Liver (tissue), 3 donors: ENCODE data around the gene GPR32.

Source experiments
- FOXA1 ChIP-seq: IDR thresholded peaks from 2 replicates; pipeline ENCODE4 v1.6.1; 2016; ENCODE audit warnings: antibody characterized with exemption
- GABPA ChIP-seq, 2 donors: IDR thresholded peaks in 1 of 2; conservative IDR thresholded peaks in 1 of 2; 2 replicates each; pipeline ENCODE4 v1.6.1; 2016; ENCODE audit warnings: antibody characterized with exemption in 2 of 2, mild to moderate bottlenecking in 1 of 2, moderate library complexity in 1 of 2
- HNF4G ChIP-seq: IDR thresholded peaks from 2 replicates; pipeline ENCODE4 v1.6.1; 2016; ENCODE audit warnings: antibody characterized with exemption
- JUND ChIP-seq, 2 donors: IDR thresholded peaks; 2 replicates each; pipeline ENCODE4 v1.6.1; 2016; ENCODE audit warnings: antibody characterized with exemption in 2 of 2
- NR2F2 ChIP-seq: IDR thresholded peaks from 2 replicates; pipeline ENCODE4 v1.6.1; 2016; ENCODE audit warnings: antibody characterized with exemption
- SP1 ChIP-seq: IDR thresholded peaks from 2 replicates; pipeline ENCODE4 v1.6.1; 2018; ENCODE audit warnings: antibody characterized with exemption, mild to moderate bottlenecking
- TAF1 ChIP-seq: conservative IDR thresholded peaks from 2 replicates; pipeline ENCODE4 v1.6.1; 2016; ENCODE audit warnings: antibody characterized with exemption, mild to moderate bottlenecking
- YY1 ChIP-seq: IDR thresholded peaks from 2 replicates; pipeline ENCODE4 v1.6.1; 2016; ENCODE audit warnings: antibody characterized with exemption, mild to moderate bottlenecking
- TF ChIP-seq, protein P1 (sequence below): fragments of 150-350 bp; IDR thresholded peaks from 2 replicates; pipeline ENCODE4 v1.5.1; 2017; ENCODE audit warnings: improper control_type of control experiment, low read depth, low read length; ENCODE audit not compliant: missing input control
- TF ChIP-seq, protein P2 (sequence below): IDR thresholded peaks from 2 replicates; pipeline ENCODE4 v1.6.1; 2016; ENCODE audit warnings: antibody characterized with exemption, mild to moderate bottlenecking
- TF ChIP-seq, protein P3 (sequence below): IDR thresholded peaks from 2 replicates; pipeline ENCODE4 v1.6.1; 2016; ENCODE audit warnings: antibody characterized with exemption
- donor health status: healthy.
- donor health status: healthy.

DNA sequence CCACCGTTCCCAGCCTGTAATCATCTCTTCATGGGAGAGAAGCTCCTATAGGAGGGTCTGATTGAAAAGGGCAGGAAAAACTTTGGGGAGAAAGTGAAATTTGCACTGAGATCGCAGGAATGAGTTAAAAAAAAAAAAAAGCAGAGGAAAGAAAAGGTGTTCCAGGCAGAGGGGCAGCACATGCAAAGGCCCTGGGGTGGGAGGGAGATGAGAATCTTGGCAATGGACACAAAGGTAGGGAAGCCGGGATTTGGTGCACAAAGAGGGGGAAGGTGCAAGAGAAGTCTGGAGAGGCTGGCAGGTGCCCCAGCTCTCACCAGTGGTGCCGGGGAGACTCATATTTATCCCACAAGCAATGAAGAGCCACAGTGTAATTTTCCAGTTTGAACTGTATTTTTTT is 16.4 kb upstream of the GPR32 start:
- no peak for TF ChIP-seq TAF1
- TF ChIP-seq, protein P1, sequence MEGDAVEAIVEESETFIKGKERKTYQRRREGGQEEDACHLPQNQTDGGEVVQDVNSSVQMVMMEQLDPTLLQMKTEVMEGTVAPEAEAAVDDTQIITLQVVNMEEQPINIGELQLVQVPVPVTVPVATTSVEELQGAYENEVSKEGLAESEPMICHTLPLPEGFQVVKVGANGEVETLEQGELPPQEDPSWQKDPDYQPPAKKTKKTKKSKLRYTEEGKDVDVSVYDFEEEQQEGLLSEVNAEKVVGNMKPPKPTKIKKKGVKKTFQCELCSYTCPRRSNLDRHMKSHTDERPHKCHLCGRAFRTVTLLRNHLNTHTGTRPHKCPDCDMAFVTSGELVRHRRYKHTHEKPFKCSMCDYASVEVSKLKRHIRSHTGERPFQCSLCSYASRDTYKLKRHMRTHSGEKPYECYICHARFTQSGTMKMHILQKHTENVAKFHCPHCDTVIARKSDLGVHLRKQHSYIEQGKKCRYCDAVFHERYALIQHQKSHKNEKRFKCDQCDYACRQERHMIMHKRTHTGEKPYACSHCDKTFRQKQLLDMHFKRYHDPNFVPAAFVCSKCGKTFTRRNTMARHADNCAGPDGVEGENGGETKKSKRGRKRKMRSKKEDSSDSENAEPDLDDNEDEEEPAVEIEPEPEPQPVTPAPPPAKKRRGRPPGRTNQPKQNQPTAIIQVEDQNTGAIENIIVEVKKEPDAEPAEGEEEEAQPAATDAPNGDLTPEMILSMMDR: no peak
- TF ChIP-seq FOXA1: no peak
- TF ChIP-seq JUND (IDR thresholded peaks at IDR 0.05): no peak
- TF ChIP-seq YY1: no peak
- TF ChIP-seq HNF4G: no peak
- TF ChIP-seq, protein P2, sequence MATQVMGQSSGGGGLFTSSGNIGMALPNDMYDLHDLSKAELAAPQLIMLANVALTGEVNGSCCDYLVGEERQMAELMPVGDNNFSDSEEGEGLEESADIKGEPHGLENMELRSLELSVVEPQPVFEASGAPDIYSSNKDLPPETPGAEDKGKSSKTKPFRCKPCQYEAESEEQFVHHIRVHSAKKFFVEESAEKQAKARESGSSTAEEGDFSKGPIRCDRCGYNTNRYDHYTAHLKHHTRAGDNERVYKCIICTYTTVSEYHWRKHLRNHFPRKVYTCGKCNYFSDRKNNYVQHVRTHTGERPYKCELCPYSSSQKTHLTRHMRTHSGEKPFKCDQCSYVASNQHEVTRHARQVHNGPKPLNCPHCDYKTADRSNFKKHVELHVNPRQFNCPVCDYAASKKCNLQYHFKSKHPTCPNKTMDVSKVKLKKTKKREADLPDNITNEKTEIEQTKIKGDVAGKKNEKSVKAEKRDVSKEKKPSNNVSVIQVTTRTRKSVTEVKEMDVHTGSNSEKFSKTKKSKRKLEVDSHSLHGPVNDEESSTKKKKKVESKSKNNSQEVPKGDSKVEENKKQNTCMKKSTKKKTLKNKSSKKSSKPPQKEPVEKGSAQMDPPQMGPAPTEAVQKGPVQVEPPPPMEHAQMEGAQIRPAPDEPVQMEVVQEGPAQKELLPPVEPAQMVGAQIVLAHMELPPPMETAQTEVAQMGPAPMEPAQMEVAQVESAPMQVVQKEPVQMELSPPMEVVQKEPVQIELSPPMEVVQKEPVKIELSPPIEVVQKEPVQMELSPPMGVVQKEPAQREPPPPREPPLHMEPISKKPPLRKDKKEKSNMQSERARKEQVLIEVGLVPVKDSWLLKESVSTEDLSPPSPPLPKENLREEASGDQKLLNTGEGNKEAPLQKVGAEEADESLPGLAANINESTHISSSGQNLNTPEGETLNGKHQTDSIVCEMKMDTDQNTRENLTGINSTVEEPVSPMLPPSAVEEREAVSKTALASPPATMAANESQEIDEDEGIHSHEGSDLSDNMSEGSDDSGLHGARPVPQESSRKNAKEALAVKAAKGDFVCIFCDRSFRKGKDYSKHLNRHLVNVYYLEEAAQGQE: no peak
- TF ChIP-seq, protein P3, sequence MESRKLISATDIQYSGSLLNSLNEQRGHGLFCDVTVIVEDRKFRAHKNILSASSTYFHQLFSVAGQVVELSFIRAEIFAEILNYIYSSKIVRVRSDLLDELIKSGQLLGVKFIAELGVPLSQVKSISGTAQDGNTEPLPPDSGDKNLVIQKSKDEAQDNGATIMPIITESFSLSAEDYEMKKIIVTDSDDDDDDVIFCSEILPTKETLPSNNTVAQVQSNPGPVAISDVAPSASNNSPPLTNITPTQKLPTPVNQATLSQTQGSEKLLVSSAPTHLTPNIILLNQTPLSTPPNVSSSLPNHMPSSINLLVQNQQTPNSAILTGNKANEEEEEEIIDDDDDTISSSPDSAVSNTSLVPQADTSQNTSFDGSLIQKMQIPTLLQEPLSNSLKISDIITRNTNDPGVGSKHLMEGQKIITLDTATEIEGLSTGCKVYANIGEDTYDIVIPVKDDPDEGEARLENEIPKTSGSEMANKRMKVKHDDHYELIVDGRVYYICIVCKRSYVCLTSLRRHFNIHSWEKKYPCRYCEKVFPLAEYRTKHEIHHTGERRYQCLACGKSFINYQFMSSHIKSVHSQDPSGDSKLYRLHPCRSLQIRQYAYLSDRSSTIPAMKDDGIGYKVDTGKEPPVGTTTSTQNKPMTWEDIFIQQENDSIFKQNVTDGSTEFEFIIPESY: no peak
- no peak for TF ChIP-seq SP1
- no peak for TF ChIP-seq NR2F2
- no peak for TF ChIP-seq GABPA (IDR thresholded peaks at IDR 0.05 in 1 of 2, conservative IDR thresholded peaks at IDR 0.05 in 1 of 2)
